Fibroblast of mammary gland (primary cell): ENCODE data around the gene PDZRN3.
A peak's percentile ranks its signal among the peaks of the same experiment; 100 is the strongest.

Experiments
- DNase-seq: peaks from one replicate; pipeline ENCODE4 v3.0.0-alpha.2; 2010; ENCODE audit warnings: low read depth
- H3K4me3 ChIP-seq: 2 replicates; pipeline ENCODE4 v1.5.1; 2011; ENCODE audit warnings: low read depth, mild to moderate bottlenecking, low read length, moderate library complexity; ENCODE audit not compliant: control insufficient read depth
- TF ChIP-seq, protein P1 (sequence below): conservative IDR thresholded peaks from 2 replicates; pipeline ENCODE4 v1.5.1; 2011; ENCODE audit warnings: low read depth, low read length, inconsistent platforms; ENCODE audit not compliant: control insufficient read depth, insufficient read depth

Gene PDZRN3

GRCh38 chr3:73608456-73609314, 16.1 kb downstream of the PDZRN3 start:
- H3K4me3 ChIP-seq: no peak overlapping the region
- TF ChIP-seq, protein P1, sequence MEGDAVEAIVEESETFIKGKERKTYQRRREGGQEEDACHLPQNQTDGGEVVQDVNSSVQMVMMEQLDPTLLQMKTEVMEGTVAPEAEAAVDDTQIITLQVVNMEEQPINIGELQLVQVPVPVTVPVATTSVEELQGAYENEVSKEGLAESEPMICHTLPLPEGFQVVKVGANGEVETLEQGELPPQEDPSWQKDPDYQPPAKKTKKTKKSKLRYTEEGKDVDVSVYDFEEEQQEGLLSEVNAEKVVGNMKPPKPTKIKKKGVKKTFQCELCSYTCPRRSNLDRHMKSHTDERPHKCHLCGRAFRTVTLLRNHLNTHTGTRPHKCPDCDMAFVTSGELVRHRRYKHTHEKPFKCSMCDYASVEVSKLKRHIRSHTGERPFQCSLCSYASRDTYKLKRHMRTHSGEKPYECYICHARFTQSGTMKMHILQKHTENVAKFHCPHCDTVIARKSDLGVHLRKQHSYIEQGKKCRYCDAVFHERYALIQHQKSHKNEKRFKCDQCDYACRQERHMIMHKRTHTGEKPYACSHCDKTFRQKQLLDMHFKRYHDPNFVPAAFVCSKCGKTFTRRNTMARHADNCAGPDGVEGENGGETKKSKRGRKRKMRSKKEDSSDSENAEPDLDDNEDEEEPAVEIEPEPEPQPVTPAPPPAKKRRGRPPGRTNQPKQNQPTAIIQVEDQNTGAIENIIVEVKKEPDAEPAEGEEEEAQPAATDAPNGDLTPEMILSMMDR: no peak
- DNase-seq: no peak

DNA sequence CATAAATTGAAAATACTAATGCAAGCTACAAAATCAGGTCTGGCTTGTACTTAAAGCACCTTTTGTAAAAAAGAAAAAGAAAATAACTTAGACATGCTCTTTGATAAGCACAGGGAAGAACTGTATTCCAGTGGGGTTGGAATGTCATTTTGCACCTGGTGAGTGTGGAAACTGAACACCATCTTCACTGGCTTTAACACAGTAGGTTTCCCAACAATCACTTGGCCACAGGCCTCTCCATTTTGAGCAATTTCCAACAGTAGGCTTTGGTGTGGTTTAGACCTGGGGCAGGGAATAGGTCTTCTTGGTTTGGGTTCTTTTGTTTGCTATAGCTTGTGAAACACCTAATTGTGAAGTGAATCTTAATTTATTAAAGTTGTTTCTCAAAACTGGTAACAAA, 18.9 kb downstream of the PDZRN3 start:
- H3K4me3 ChIP-seq: no peak overlapping the region
- DNase-seq: no peak
- TF ChIP-seq, protein P1: no peak

GRCh38 chr3:73605412-73605811, 19.3 kb downstream of the PDZRN3 start:
- no peak overlapping the region for H3K4me3 ChIP-seq
- TF ChIP-seq, protein P1: no peak
- DNase-seq: peak; percentile 94

GRCh38 chr3:73604451-73604850, 20.3 kb downstream of the PDZRN3 start:
- no peak overlapping the region for H3K4me3 ChIP-seq
- peak; percentile 85 for DNase-seq
- TF ChIP-seq, protein P1: no peak

GRCh38 chr3:73603762-73604171, 21.0 kb downstream of the PDZRN3 start:
- peak; percentile 88 for DNase-seq
- no peak overlapping the region for H3K4me3 ChIP-seq
- TF ChIP-seq, protein P1: no peak

DNA sequence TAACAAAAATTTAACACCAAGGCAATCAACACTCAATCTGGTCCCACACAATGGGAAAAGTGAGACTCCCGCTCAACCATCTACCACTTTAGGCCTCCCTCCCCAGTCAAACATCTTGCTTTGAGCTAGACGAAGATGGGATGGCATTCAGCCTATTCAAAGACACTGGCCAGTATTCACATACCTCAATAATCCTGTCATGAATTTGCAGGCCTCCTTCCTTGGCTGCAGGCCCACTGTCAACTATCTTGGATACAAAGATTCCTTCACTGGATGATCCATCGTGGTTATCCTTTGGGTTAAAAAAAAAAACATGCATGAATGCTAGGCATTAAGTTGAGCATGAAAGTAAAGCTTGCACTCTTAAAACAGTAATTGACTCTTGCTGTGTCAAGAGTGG, 22.6 kb downstream of the PDZRN3 start:
- peak; percentile 93 for DNase-seq
- TF ChIP-seq, protein P1: no peak
- H3K4me3 ChIP-seq: no peak overlapping the region
